Panc1 (cell line): ENCODE data around the gene RANBP17.

Experiments used
- POLR2AphosphoS5 ChIP-seq: IDR thresholded peaks from 2 replicates; pipeline ENCODE4 v1.6.1; 2012; ENCODE audit warnings: mild to moderate bottlenecking, low read depth, low read length, moderate library complexity
- SIN3A ChIP-seq: IDR thresholded peaks from 2 replicates; pipeline ENCODE4 v1.6.1; 2012; ENCODE audit warnings: low read depth, mild to moderate bottlenecking, low read length, moderate library complexity, borderline replicate concordance; ENCODE audit not compliant: insufficient read depth
- TF ChIP-seq, protein P1 (sequence below): fragments of 450-650 bp; IDR thresholded peaks from 2 replicates; pipeline ENCODE4 v1.5.1; 2017; ENCODE audit warnings: mild to moderate bottlenecking
- TF ChIP-seq, protein P2 (sequence below), 2 experiments: IDR thresholded peaks; 2 replicates each; pipeline ENCODE4 v1.6.1; 2011 to 2012; ENCODE audit warnings: low read depth in 2 of 2, control low read depth in 1 of 2, low read length in 1 of 2, mild to moderate bottlenecking in 1 of 2, moderate library complexity in 1 of 2; ENCODE audit not compliant: insufficient read depth in 1 of 2

- TF ChIP-seq SIN3A (no peak), POLR2AphosphoS5 (no peak)
- TF ChIP-seq, protein P1, sequence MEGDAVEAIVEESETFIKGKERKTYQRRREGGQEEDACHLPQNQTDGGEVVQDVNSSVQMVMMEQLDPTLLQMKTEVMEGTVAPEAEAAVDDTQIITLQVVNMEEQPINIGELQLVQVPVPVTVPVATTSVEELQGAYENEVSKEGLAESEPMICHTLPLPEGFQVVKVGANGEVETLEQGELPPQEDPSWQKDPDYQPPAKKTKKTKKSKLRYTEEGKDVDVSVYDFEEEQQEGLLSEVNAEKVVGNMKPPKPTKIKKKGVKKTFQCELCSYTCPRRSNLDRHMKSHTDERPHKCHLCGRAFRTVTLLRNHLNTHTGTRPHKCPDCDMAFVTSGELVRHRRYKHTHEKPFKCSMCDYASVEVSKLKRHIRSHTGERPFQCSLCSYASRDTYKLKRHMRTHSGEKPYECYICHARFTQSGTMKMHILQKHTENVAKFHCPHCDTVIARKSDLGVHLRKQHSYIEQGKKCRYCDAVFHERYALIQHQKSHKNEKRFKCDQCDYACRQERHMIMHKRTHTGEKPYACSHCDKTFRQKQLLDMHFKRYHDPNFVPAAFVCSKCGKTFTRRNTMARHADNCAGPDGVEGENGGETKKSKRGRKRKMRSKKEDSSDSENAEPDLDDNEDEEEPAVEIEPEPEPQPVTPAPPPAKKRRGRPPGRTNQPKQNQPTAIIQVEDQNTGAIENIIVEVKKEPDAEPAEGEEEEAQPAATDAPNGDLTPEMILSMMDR, result no peak
- TF ChIP-seq, protein P2, sequence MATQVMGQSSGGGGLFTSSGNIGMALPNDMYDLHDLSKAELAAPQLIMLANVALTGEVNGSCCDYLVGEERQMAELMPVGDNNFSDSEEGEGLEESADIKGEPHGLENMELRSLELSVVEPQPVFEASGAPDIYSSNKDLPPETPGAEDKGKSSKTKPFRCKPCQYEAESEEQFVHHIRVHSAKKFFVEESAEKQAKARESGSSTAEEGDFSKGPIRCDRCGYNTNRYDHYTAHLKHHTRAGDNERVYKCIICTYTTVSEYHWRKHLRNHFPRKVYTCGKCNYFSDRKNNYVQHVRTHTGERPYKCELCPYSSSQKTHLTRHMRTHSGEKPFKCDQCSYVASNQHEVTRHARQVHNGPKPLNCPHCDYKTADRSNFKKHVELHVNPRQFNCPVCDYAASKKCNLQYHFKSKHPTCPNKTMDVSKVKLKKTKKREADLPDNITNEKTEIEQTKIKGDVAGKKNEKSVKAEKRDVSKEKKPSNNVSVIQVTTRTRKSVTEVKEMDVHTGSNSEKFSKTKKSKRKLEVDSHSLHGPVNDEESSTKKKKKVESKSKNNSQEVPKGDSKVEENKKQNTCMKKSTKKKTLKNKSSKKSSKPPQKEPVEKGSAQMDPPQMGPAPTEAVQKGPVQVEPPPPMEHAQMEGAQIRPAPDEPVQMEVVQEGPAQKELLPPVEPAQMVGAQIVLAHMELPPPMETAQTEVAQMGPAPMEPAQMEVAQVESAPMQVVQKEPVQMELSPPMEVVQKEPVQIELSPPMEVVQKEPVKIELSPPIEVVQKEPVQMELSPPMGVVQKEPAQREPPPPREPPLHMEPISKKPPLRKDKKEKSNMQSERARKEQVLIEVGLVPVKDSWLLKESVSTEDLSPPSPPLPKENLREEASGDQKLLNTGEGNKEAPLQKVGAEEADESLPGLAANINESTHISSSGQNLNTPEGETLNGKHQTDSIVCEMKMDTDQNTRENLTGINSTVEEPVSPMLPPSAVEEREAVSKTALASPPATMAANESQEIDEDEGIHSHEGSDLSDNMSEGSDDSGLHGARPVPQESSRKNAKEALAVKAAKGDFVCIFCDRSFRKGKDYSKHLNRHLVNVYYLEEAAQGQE (IDR thresholded peaks at IDR 0.05; ENCODE audit: insufficient read depth in 1 of 2, low read depth in 2 of 2, low read length in 1 of 2), result no peak
Measured at GRCh38 chr5:170813231-170813630, 48.6 kb upstream of the RANBP17 start.
